Karpas-422 (cell line): Measurements from ENCODE around the gene ALOX15. TPM values are rescaled to one million over a fixed set of nuclear protein-coding genes. Genes with fewer than 3 reads are reported as not detected.
"Not testable (repeated sequence)": the region's sequence is repeated elsewhere in the genome, so short reads cannot be mapped to it uniquely, and the experiment has no call there.

Experiments
- DNase-seq: peaks from one replicate; pipeline ENCODE4 v3.0.0-alpha.2; 2015
- H2AFZ ChIP-seq: fragments of 200-600 bp; sonication (generic); 2 replicates; pipeline ENCODE4 v1.6.1; 2014; ENCODE audit warnings: antibody characterized with exemption, low read length, mixed read lengths
- H3K27ac ChIP-seq: fragments of 200-600 bp; sonication (generic); 2 replicates; pipeline ENCODE4 v1.5.1; 2014; ENCODE audit warnings: mild to moderate bottlenecking, low read length, moderate library complexity
- H3K27me3 ChIP-seq: fragments of 200-600 bp; sonication (generic); 2 replicates; pipeline ENCODE4 v1.6.1; 2014; ENCODE audit warnings: low read length, mixed read lengths
- H3K36me3 ChIP-seq: fragments of 200-600 bp; sonication (generic); 2 replicates; pipeline ENCODE4 v1.6.1; 2014; ENCODE audit warnings: low read length, mixed read lengths; ENCODE audit not compliant: insufficient read depth
- H3K4me1 ChIP-seq: fragments of 200-600 bp; sonication (generic); 2 replicates; pipeline ENCODE4 v1.6.1; 2014; ENCODE audit warnings: mild to moderate bottlenecking, low read length, mixed read lengths
- H3K4me2 ChIP-seq: fragments of 200-600 bp; sonication (generic); 2 replicates; pipeline ENCODE4 v1.6.1; 2014; ENCODE audit warnings: low read length, low read depth, mild to moderate bottlenecking; ENCODE audit not compliant: poor library complexity, severe bottlenecking
- H3K4me3 ChIP-seq: fragments of 200-600 bp; sonication (generic); 2 replicates; pipeline ENCODE4 v1.5.1; 2014; ENCODE audit warnings: mild to moderate bottlenecking, antibody characterized with exemption, low read length, mixed read lengths
- H3K79me2 ChIP-seq: fragments of 200-600 bp; sonication (generic); 2 replicates; pipeline ENCODE4 v1.6.1; 2014; ENCODE audit warnings: mild to moderate bottlenecking, low read length, mixed read lengths
- H3K9ac ChIP-seq: fragments of 200-600 bp; sonication (generic); 2 replicates; pipeline ENCODE4 v1.6.0; 2014; ENCODE audit warnings: low read length
- H3K9me2 ChIP-seq: fragments of 200-600 bp; sonication (generic), shearing (Covaris generic); replicated peaks from 2 replicates; pipeline ENCODE4 v1.6.0; 2014; ENCODE audit warnings: mild to moderate bottlenecking, low read length, moderate library complexity; ENCODE audit not compliant: insufficient read depth
- H3K9me3 ChIP-seq: fragments of 300-700, 200-600 bp; sonication (generic); 2 replicates; pipeline ENCODE4 v1.6.1; 2014; ENCODE audit warnings: low read length, mixed read lengths
- H4K20me1 ChIP-seq: fragments of 200-600 bp; sonication (generic); 2 replicates; pipeline ENCODE4 v1.6.1; 2014; ENCODE audit warnings: mild to moderate bottlenecking, antibody characterized with exemption, low read length, low read depth; ENCODE audit not compliant: insufficient read depth
- total RNA-seq: library from RNA; depleted of rRNA; stranded (reverse); fragments of >200 nt; shearing (Covaris generic); gene quantifications from 2 replicates; pipeline ENCODE4 v1.2.3, GENCODE V29; 2014; ENCODE audit warnings: low replicate concordance

Gene ALOX15
- total RNA-seq, 1 experiment from 2014 or later, result 1.5 TPM

- Histone ChIP-seq H4K20me1 (0 out of 2 replicates have a peak, but pooled peaks cover 5% of the 10 kb centered on the region), H2AFZ (no peak overlapping the region), H3K9ac (no peak overlapping the region), H3K27me3 (no peaks in the 10 kb centered on the region), H3K4me1 (no peaks in the 10 kb centered on the region), H3K4me3 (no peak overlapping the region), H3K36me3 (no peaks in the 10 kb centered on the region), H3K27ac (no peak overlapping the region), H3K9me2 (no peaks in the 10 kb centered on the region), H3K9me3 (no peaks in the 10 kb centered on the region), H3K79me2 (no peaks in the 10 kb centered on the region), H3K4me2 (no peak overlapping the region)
- DNase-seq, result no peak
Observed at GRCh38 chr17:4664230-4664629, 22.8 kb upstream of the ALOX15 start.

DNA sequence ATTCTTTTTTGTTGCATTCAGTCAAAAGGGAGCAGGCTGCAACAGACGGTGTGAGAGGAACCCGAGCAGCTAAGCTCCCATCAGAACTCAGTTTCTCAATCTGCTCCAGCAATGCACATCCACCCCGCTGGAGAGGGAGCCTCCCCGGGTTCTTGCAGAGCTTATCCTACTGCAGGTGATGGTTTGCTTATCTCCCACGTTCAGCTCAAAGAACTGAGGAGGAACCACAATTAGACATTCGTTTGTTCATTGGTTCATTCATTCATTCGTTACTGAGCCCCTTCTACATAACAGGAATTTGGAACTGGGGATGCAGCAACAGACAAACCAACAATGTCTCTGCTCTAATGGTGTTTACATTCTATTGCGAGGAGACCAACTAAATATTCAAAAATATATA lies 22.2 kb upstream of the ALOX15 start:
- Histone ChIP-seq H3K9me2 (no peaks in the 10 kb centered on the region), H3K4me2 (no peak overlapping the region), H3K9me3 (no peaks in the 10 kb centered on the region), H3K4me1 (no peaks in the 10 kb centered on the region), H3K4me3 (no peak overlapping the region), H4K20me1 (0 out of 2 replicates have a peak, but pooled peaks cover 5% of the 10 kb centered on the region), H2AFZ (no peak overlapping the region), H3K79me2 (no peaks in the 10 kb centered on the region), H3K27ac (no peak overlapping the region), H3K36me3 (no peaks in the 10 kb centered on the region), H3K9ac (no peak overlapping the region), H3K27me3 (no peaks in the 10 kb centered on the region)
- no peak for DNase-seq

- H3K9me2 ChIP-seq, result no peaks in the 10 kb centered on the region
- H3K36me3 ChIP-seq, result no peaks in the 10 kb centered on the region
- no peaks in the 10 kb centered on the region for H3K4me1 ChIP-seq
- H3K27me3 ChIP-seq, result no peaks in the 10 kb centered on the region
- no peak overlapping the region for H2AFZ ChIP-seq
- H3K4me2 ChIP-seq, result no peak overlapping the region
- H3K27ac ChIP-seq, result no peak overlapping the region
- no peak for DNase-seq
- H3K4me3 ChIP-seq, result no peak overlapping the region
- no peaks in the 10 kb centered on the region for H3K9me3 ChIP-seq
- no peak overlapping the region for H3K9ac ChIP-seq
- H4K20me1 ChIP-seq, result no peaks in the 10 kb centered on the region
- H3K79me2 ChIP-seq, result no peaks in the 10 kb centered on the region
Observed at GRCh38 chr17:4658478-4659305, 17.2 kb upstream of the ALOX15 start.

GRCh38 chr17:4657678-4658077 lies 16.2 kb upstream of the ALOX15 start:
- H3K36me3 ChIP-seq, result no peaks in the 10 kb centered on the region
- no peaks in the 10 kb centered on the region for H3K9me2 ChIP-seq
- no peaks in the 10 kb centered on the region for H3K9me3 ChIP-seq
- no peaks in the 10 kb centered on the region for H3K4me1 ChIP-seq
- H3K27ac ChIP-seq, result no peak overlapping the region
- H3K4me2 ChIP-seq, result no peak overlapping the region
- H2AFZ ChIP-seq, result no peak overlapping the region
- H3K27me3 ChIP-seq, result no peaks in the 10 kb centered on the region
- no peak for DNase-seq
- H3K9ac ChIP-seq, result no peak overlapping the region
- H4K20me1 ChIP-seq, result no peaks in the 10 kb centered on the region
- no peaks in the 10 kb centered on the region for H3K79me2 ChIP-seq
- H3K4me3 ChIP-seq, result no peak overlapping the region

DNA sequence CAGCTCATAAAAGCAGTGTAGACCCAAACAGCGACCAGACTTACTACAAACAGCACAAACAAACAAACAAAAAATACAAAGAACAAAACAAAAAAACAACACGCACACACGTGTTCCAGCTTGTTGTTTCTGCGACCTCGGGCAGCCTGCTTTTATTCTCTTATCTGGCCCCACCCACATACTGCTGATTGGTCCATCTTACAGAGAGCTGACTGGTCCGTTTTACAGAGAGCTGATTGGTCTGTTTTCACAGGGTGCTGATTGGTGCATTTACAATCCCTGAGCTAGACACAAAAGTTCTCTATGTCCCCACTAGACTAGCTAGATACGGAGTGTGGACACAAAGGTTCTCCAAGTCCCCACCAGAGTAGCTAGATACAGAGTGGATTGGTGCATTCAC lies 14.5 kb upstream of the ALOX15 start:
- not testable (repeated sequence) for H3K9ac ChIP-seq, H3K4me1 ChIP-seq, H3K27ac ChIP-seq, H3K9me3 ChIP-seq, H3K36me3 ChIP-seq, H3K9me2 ChIP-seq, H3K4me3 ChIP-seq, H3K27me3 ChIP-seq, H3K79me2 ChIP-seq, H3K4me2 ChIP-seq, DNase-seq, H2AFZ ChIP-seq, H4K20me1 ChIP-seq

DNA sequence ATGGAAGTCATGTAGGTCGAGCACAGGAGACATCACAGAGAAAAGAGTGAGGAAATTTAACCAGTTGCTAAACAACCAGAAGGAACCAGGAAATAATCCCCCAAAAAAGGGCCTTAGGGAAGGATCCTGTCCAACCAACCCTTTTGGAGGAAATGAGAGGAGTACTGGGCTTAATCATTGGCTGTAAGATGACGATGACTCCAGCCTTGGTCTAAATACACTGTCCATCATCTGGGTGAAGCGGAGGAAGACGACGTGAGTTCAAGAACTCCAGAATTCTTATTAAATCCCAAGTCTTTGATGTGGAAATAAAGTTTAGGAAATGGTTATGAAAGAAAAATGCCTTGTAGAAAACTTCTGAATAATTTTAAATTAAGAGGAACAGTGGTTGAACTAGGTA lies 11.5 kb upstream of the ALOX15 start:
- Histone ChIP-seq H3K4me3 (no peak overlapping the region), H3K36me3 (no peaks in the 10 kb centered on the region), H3K27ac (no peak overlapping the region), H3K9me2 (no peaks in the 10 kb centered on the region), H3K27me3 (no peaks in the 10 kb centered on the region), H3K79me2 (no peaks in the 10 kb centered on the region), H4K20me1 (no peaks in the 10 kb centered on the region), H3K9me3 (no peaks in the 10 kb centered on the region), H3K9ac (no peak overlapping the region), H3K4me2 (no peak overlapping the region), H2AFZ (no peak overlapping the region), H3K4me1 (no peaks in the 10 kb centered on the region; the same call in 1 of the 2 replicates)
- no peak for DNase-seq

GRCh38 chr17:4648741-4649140 lies 7.3 kb upstream of the ALOX15 start:
- Histone ChIP-seq H2AFZ (no peak overlapping the region), H3K4me1 (peaks cover 10% of the 10 kb centered on the region), H3K4me2 (no peak overlapping the region), H4K20me1 (no peaks in the 10 kb centered on the region), H3K9me2 (no peaks in the 10 kb centered on the region), H3K36me3 (no peaks in the 10 kb centered on the region), H3K9me3 (no peaks in the 10 kb centered on the region), H3K9ac (no peak overlapping the region), H3K79me2 (no peaks in the 10 kb centered on the region), H3K27me3 (no peaks in the 10 kb centered on the region), H3K4me3 (no peak overlapping the region), H3K27ac (no peak overlapping the region)
- no peak for DNase-seq

- Histone ChIP-seq H3K4me2 (peak overlapping the region; percentile 21), H3K36me3 (no peaks in the 10 kb centered on the region), H3K79me2 (no peaks in the 10 kb centered on the region), H3K9ac (no peak overlapping the region), H3K27ac (no peak overlapping the region), H3K9me3 (no peaks in the 10 kb centered on the region), H3K9me2 (no peaks in the 10 kb centered on the region), H4K20me1 (no peaks in the 10 kb centered on the region), H3K4me1 (peaks cover 10% of the 10 kb centered on the region), H2AFZ (peak overlapping the region; percentile 83), H3K4me3 (0 out of 2 replicates have a peak overlapping the region, but pooled peaks have one; percentile 21), H3K27me3 (no peaks in the 10 kb centered on the region)
- peak; percentile 65 for DNase-seq
Observed at GRCh38 chr17:4645642-4646041, 4.2 kb upstream of the ALOX15 start.
